HG02678 (cell line): ENCODE data around the gene ZNF879.

Experiments used
- ATAC-seq: cut with Tn5 transposase; IDR thresholded peaks from one replicate; pipeline ENCODE4 v1.9.1; 2021; ENCODE audit warnings: mild to moderate bottlenecking, moderate library complexity; ENCODE audit not compliant: unreplicated experiment

The ZNF879 gene

GRCh38 chr5:179006564-179006963 is 17.0 kb upstream of the ZNF879 start:
- ATAC-seq, result no peak

GRCh38 chr5:179008667-179009066 is 14.9 kb upstream of the ZNF879 start:
- no peak for ATAC-seq

DNA sequence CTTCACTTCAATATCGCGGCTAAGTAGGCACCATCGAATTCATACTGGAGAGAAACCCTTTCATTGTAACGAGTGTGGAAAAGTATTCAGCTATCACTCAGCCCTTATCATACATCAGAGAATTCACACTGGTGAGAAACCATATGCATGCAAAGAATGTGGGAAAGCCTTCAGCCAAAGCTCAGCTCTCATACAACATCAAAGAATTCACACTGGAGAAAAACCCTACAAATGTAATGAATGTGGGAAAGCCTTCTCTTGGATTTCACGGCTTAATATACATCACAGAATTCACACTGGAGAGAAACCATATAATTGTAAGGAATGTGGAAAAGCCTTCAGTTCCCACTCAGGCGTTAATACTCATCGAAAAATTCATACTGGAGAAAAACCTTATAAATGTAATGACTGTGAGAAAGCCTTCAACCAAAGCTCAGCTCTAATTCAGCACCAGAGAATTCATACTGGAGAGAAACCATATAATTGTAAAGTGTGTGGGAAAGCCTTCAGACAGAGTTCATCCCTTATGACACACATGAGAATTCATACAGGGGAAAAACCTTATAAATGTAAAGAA is 9.5 kb downstream of the ZNF879 start:
- no peak for ATAC-seq

- ATAC-seq, result no peak
These were observed 21.2 kb downstream of the ZNF879 start for GRCh38 chr5:179044765-179045164.

DNA sequence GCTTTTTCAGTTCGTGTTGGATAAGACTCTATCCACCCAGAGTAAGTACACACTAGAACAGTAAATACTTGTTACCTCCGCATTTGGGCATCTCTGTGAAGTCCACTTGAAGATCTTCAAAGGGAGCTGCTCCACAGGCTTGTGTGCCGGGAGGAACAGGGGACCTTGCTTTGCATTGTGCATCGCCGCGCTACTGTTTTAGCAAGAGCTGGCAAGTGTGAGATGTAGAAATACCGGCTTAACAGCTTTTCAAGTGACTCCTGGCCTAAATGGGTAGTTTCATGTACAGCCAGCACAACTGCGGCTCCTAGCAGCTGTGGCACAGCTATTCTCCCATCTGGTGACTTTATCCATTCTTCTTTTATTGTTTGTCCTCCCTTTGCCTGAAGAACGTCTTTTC is 28.2 kb downstream of the ZNF879 start:
- ATAC-seq, result no peak

DNA sequence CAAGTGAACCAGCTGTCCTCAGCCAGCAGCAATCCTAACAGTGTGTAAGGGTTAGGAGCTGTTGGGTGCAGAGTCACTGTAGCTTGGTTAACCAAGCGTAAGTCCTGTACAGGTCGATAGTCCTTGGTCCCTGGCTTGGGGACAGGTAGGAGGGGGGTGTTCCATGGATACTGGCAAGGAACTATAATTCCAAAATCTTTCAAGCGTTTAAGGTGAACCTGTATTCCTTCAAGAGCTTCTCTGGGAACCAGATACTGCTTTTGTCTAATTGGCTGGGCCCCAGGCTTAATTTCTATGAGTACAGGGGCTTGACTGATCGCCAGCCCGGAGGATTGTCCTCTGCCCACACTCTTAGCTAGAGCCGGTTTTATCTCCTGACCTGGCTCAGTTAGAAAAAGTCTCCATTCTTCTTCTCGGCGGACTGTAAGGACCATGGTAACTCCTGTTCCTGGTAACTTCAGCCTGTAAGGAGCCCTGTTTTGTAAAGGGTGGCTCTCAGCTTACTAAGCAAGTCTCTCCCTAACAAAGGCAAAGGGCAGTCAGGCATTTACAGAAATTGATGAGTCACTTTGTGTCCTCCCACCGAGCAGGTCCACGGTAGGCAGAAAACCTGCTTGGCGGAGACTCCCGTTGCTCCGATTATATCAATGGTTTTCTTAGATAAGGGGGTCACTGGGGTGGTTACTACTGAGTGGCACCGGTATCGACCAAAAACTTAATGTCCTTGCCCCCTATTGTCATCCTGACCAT is 30.6 kb downstream of the ZNF879 start:
- no peak for ATAC-seq

DNA sequence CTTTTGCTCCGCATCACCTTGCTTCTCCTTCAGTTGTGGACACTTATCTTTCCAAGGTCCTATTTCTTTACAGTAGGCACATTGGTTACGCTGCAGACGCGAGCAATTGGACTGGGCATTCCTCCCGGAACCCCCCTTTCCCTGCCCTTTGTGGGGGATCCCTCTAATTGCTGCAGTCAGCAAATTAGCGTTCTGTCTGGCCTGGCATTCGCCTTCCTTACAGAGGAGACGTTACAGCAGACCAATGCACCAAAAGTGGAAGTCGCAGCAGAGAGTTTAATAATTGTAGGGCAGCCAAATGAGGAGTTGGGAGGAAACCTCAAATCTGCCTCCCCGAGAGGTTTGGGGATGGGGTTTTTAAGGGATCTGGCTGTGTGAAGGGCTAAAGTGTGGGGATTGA is 31.3 kb downstream of the ZNF879 start:
- ATAC-seq, result no peak

DNA sequence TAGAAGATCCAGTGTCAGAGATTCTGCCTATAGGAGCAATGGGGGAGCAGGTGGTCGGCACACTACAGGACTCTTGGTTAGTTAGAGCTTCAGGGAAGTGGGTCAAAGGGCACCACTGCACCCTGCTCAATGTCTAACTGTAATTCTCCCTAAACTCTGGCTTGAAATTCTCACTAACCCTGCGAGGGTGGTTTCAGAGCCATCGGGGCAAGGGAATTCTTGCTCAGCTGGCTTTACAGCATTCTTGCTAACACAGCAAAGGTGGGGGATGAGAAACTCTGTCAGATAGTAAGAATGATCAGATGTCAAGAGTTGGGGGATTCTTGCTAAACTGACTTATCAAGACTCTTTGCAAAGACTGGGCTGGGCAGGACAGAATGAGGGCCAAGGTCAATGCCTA is 31.8 kb downstream of the ZNF879 start:
- ATAC-seq, result no peak

DNA sequence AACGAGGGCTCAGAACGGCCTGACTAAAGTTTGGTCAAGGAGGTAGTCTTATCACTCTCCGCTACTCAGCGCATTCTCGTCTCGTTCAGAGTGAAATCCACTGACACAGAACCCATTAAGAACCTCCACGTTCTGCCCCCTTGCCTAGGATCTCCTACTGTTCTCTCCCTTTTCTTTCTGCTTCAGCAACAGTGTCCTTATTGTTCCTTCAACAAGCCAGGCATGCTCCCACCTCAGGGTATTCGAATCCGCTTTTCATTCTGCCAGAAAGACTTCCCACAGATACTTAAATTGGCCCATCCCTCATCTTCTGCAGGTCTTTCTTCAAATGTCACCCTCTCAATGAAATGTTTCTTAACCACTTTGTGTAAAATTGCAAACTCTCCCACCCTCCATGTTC is 32.2 kb downstream of the ZNF879 start:
- ATAC-seq, result no peak

DNA sequence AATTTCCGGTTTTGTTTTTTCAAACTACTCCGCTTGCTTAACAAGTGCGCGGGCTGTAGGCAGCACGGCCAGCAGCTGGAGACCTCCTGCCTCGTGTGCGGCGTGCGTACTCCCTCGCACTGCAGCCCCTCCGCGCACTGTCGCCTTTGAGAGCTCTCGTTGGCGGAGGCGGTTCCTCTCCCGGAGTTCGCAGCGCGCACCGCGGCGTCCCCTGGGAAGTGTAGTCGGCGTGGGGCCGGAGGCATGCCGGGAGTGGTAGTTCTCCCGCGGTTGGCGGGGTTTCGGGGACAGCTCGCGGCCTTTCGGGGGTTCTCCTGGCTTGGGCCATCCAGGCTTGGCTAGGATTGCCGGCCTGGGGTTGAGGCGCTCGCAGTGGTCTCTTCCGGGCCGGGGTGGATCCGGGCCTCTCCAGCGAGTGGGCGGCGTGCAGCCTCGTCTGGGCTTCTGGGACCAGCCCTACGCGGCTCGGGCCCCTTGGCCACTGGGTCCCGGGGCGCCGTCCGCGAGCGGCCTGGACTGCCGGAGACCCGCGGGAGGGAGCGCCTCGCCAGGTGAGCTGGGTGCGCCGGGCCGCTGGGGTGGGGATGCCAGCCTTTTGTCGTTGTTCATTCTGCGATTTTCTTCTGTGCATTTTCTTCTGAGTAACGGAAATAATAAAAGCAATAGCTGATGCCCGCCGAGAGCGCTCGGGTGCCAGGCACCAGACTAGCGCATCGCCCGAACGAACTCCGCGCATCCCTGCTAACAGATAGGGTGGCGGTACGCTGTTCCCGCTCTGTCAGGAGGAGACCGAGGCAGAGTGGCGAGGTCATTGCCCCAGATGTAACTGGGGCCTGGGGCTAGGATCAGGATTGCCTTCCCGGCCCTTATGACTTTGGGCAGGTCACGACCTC is 36.8 kb downstream of the ZNF879 start, which contains the start of gene ZNF354C:
Gene ZNF354C, plus strand, starts transcription at position 258 of the 893 bp plus-strand sequence. CDS start 1,696 bp downstream, outside the sequence.
- peak; percentile 92 for ATAC-seq

GRCh38 chr5:179061025-179061424 is 37.4 kb downstream of the ZNF879 start:
- ATAC-seq, result no peak

DNA sequence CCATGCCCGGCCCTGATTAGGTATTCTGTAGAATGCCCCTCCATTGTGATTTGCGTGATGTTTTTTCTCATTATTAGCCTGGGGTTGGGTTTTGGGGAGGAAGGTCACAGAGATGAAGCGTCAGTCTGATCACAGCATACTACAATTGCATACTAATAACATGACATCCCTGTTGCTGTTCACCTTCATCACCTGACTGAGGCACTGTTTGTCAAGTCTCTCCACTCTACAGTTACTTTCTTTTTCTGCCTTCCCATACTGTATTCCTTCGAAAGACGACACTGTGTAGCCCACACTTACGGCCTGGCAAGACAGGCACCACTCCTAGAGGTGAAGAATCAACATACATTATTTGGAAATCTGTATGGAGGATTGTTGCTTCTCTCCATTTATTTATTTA is 42.1 kb downstream of the ZNF879 start:
- ATAC-seq, result no peak

- ATAC-seq, result no peak
These were observed 55.8 kb downstream of the ZNF879 start for GRCh38 chr5:179079165-179079987.

DNA sequence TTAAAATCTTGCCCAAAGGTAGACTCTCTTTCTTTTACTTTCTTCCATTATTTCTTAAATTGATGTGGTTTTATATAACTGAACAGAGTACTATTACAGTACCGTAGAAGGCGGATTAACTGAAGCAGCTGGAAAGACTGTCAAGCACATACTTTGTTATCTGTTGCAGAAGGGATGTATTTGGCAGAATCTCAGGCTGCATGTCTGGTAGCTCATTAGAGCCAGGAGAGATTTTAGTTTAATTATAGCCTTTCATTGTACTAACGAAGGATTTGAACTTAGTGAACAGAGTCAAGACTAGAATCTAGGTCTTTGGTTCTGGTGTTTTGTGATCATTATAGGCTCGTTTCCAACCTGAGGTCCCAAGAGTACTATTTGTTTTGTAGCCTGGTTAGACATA is 57.1 kb downstream of the ZNF879 start:
- no peak for ATAC-seq
